ENCODE data around the gene SH3BP4. TPM values are rescaled to one million over a fixed set of nuclear protein-coding genes. Genes with fewer than 3 reads are reported as not detected.

SH3BP4 gene
- total and polyA plus RNA-seq, 2 of the 13 experiments (the other 11 are each of a cell fraction or from before 2014, with no cell fraction given) = 34.6 to 99.1 TPM

- TF ChIP-seq, protein P1, sequence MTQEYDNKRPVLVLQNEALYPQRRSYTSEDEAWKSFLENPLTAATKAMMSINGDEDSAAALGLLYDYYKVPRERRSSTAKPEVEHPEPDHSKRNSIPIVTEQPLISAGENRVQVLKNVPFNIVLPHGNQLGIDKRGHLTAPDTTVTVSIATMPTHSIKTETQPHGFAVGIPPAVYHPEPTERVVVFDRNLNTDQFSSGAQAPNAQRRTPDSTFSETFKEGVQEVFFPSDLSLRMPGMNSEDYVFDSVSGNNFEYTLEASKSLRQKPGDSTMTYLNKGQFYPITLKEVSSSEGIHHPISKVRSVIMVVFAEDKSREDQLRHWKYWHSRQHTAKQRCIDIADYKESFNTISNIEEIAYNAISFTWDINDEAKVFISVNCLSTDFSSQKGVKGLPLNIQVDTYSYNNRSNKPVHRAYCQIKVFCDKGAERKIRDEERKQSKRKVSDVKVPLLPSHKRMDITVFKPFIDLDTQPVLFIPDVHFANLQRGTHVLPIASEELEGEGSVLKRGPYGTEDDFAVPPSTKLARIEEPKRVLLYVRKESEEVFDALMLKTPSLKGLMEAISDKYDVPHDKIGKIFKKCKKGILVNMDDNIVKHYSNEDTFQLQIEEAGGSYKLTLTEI (CRISPR knock-in tag; conservative IDR thresholded peaks at IDR 0.05) = no peak
- TF ChIP-seq, protein P2, sequence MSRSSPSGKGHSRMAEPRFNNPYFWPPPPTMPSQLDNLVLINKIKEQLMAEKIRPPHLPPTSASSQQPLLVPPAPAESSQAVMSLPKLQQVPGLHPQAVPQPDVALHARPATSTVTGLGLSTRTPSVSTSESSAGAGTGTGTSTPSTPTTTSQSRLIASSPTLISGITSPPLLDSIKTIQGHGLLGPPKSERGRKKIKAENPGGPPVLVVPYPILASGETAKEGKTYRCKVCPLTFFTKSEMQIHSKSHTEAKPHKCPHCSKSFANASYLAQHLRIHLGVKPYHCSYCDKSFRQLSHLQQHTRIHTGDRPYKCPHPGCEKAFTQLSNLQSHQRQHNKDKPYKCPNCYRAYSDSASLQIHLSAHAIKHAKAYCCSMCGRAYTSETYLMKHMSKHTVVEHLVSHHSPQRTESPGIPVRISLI (CRISPR knock-in tag; IDR thresholded peaks at IDR 0.05; ENCODE audit: borderline replicate concordance) = peak; percentile 84
- TF ChIP-seq NAIF1 (CRISPR knock-in tag; IDR thresholded peaks at IDR 0.05; ENCODE audit: borderline replicate concordance) = 0 out of 2 replicates have a peak, but pooled peaks have one; percentile 31
- TF ChIP-seq IRF2 (CRISPR knock-in tag; IDR thresholded peaks at IDR 0.05) = peak; percentile 63; the same call in 1 of the 2 replicates
- peak; percentile 81 for TF ChIP-seq RXRB (CRISPR knock-in tag; IDR thresholded peaks at IDR 0.05; ENCODE audit: borderline replicate concordance)
- peak in 1 of 2 experiments; percentile 79; a peak in 2 of 4 replicates for TF ChIP-seq EP300 (IDR thresholded peaks at IDR 0.05; ENCODE audit: low read depth in 2 of 2, low read length in 2 of 2)
- TF ChIP-seq EP300 (CRISPR knock-in tag; IDR thresholded peaks at IDR 0.05; ENCODE audit: borderline replicate concordance) = no peak; the same call in none of the 2 replicates
- TF ChIP-seq TEAD3 (CRISPR knock-in tag; optimal IDR thresholded peaks at IDR 0.05; ENCODE audit: borderline replicate concordance) = peak; percentile 76
- TF ChIP-seq KDM5B (CRISPR knock-in tag; IDR thresholded peaks at IDR 0.05; ENCODE audit: borderline replicate concordance) = peak; percentile 85
- TF ChIP-seq RARA (CRISPR knock-in tag; IDR thresholded peaks at IDR 0.05) = peak; percentile 84
- peak; percentile 85 for TF ChIP-seq RCOR2 (CRISPR knock-in tag; IDR thresholded peaks at IDR 0.05)
- TF ChIP-seq HHEX (CRISPR knock-in tag; IDR thresholded peaks at IDR 0.05) = no peak
- TF ChIP-seq NPAS2 (CRISPR knock-in tag; IDR thresholded peaks at IDR 0.05; ENCODE audit: borderline replicate concordance) = no peak
- TF ChIP-seq MED1 (CRISPR knock-in tag; IDR thresholded peaks at IDR 0.05) = peak; percentile 66; the same call in 1 of the 2 replicates
- TF ChIP-seq, protein P3, sequence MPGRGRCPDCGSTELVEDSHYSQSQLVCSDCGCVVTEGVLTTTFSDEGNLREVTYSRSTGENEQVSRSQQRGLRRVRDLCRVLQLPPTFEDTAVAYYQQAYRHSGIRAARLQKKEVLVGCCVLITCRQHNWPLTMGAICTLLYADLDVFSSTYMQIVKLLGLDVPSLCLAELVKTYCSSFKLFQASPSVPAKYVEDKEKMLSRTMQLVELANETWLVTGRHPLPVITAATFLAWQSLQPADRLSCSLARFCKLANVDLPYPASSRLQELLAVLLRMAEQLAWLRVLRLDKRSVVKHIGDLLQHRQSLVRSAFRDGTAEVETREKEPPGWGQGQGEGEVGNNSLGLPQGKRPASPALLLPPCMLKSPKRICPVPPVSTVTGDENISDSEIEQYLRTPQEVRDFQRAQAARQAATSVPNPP (CRISPR knock-in tag; IDR thresholded peaks at IDR 0.05) = 0 out of 2 replicates have a peak, but pooled peaks have one; percentile 28
- TF ChIP-seq ZBTB7B (CRISPR knock-in tag; IDR thresholded peaks at IDR 0.05) = peak; percentile 86
- TF ChIP-seq ZNF33B (CRISPR knock-in tag; IDR thresholded peaks at IDR 0.05) = no peak
- TF ChIP-seq SMYD3 (CRISPR knock-in tag; IDR thresholded peaks at IDR 0.05) = 0 out of 2 replicates have a peak, but pooled peaks have one; percentile 16
- peak; percentile 58; the same call in 1 of the 2 replicates for TF ChIP-seq CBX5 (CRISPR knock-in tag; IDR thresholded peaks at IDR 0.05; ENCODE audit: borderline replicate concordance)
- no peak for TF ChIP-seq EZH2 (conservative IDR thresholded peaks at IDR 0.05; ENCODE audit: low read depth, low read length)
- peak; percentile 75; the same call in 1 of the 2 replicates for TF ChIP-seq ZNF609 (CRISPR knock-in tag; IDR thresholded peaks at IDR 0.05; ENCODE audit: borderline replicate concordance)
These were observed 43.7 kb downstream of the SH3BP4 start (continued) for GRCh38 chr2:234995332-234996068.

Measured in HepG2 (cell line).